Transverse colon (tissue), 4 donors: Measurements from ENCODE around the gene HNRNPH3. TPM values are rescaled to one million over a fixed set of nuclear protein-coding genes. Genes with fewer than 3 reads are reported as not detected.

Experiments
- DNase-seq: peaks from one replicate; pipeline ENCODE4 v3.0.0-alpha.2; 2019
- H3K27ac ChIP-seq, 4 donors: fragments of 200-600 bp; sonication (generic); 2 replicates each; pipeline ENCODE4 v1.5.1; 2016 to 2018; ENCODE audit warnings: inconsistent platforms in 4 of 4
- H3K27me3 ChIP-seq: fragments of 200-600 bp; sonication (generic); 2 replicates; pipeline ENCODE4 v1.5.1; 2017; ENCODE audit warnings: inconsistent platforms
- H3K36me3 ChIP-seq, 4 donors: fragments of 200-600 bp; sonication (generic); 2 replicates each; pipeline ENCODE4 v1.5.1; 2017 to 2019; ENCODE audit warnings: inconsistent platforms in 4 of 4
- H3K4me1 ChIP-seq, 4 donors: fragments of 200-600 bp; sonication (generic); 2 replicates each; pipeline ENCODE4 v1.5.1; 2017 to 2020; ENCODE audit warnings: inconsistent platforms in 4 of 4
- H3K4me3 ChIP-seq, 4 donors: fragments of 200-600 bp; sonication (generic); 1 replicate in 1 of 4; 2 replicates in 3 of 4; pipeline versions ENCODE4 v1.5.1 to v1.6.1; 2017 to 2019; ENCODE audit warnings: inconsistent platforms in 4 of 4
- H3K9me3 ChIP-seq, 2 donors: fragments of 200-600 bp; sonication (generic); 2 replicates each; pipeline ENCODE4 v1.5.1; 2017 to 2019; ENCODE audit warnings: inconsistent platforms in 2 of 2
- EP300 ChIP-seq: sonication (generic); formaldehyde crosslinking; IDR thresholded peaks from one replicate; pipeline ENCODE4 v1.6.1; 2017; ENCODE audit warnings: antibody characterized with exemption, low read depth
- POLR2A ChIP-seq: fragments of 450-650 bp; IDR thresholded peaks from one replicate; pipeline ENCODE4 v1.6.1; 2016; ENCODE audit warnings: antibody characterized with exemption, mild to moderate bottlenecking, moderate library complexity
- POLR2AphosphoS5 ChIP-seq, 3 donors: sonication (generic); formaldehyde crosslinking; IDR thresholded peaks; one replicate each; pipeline ENCODE4 v1.6.1; 2016; ENCODE audit warnings: antibody characterized with exemption in 3 of 3
- WGBS, 2 donors: methylation state at CpG; one replicate each; pipeline ENCODE4 v1.1.5; 2018; ENCODE audit warnings: low coverage in 1 of 2; 5-methylcytosine and 5-hydroxymethylcytosine counted together
- in situ Hi-C, 4 donors: fragments of 200-750 bp; cut with MboI; loops; one replicate each; pipeline versions ENCODE4 v1.15.0 to v1.15.1; 2017; ENCODE audit warnings: low sequenced_read_pairs in 3 of 4, low pct_ligation_motif_present in 1 of 4, low pct_unique_long_range_greater_than_20kb in 1 of 4
- intact Hi-C: fragments of 100-400 bp; cut with DNase I; formaldehyde crosslinking; loops from one replicate; pipeline ENCODE4 v1.15.1; 2023; ENCODE audit warnings: low total_unique reads
- total RNA-seq, 4 donors: library from RNA; depleted of rRNA; stranded (reverse); fragments of >200 nt; gene quantifications; one replicate each; pipeline ENCODE4 v1.1.0, GENCODE V29; 2016
- TF ChIP-seq, protein P1 (sequence below), 5 experiments: fragments of 200-600 bp in 3 of 5; fragments of 450-650 bp in 2 of 5; sonication (generic) in 3 of 5; IDR thresholded peaks; 1 replicate in 2 of 5; 2 replicates in 3 of 5; pipeline ENCODE4 v1.5.1; 2016 to 2017; ENCODE audit warnings: antibody characterized with exemption in 5 of 5, inconsistent platforms in 3 of 5, mild to moderate bottlenecking in 2 of 5, moderate library complexity in 1 of 5

The HNRNPH3 gene
- total RNA-seq, 4 donors from 2014 or later: 8.2 to 89.4 (median 57.1) TPM

DNA sequence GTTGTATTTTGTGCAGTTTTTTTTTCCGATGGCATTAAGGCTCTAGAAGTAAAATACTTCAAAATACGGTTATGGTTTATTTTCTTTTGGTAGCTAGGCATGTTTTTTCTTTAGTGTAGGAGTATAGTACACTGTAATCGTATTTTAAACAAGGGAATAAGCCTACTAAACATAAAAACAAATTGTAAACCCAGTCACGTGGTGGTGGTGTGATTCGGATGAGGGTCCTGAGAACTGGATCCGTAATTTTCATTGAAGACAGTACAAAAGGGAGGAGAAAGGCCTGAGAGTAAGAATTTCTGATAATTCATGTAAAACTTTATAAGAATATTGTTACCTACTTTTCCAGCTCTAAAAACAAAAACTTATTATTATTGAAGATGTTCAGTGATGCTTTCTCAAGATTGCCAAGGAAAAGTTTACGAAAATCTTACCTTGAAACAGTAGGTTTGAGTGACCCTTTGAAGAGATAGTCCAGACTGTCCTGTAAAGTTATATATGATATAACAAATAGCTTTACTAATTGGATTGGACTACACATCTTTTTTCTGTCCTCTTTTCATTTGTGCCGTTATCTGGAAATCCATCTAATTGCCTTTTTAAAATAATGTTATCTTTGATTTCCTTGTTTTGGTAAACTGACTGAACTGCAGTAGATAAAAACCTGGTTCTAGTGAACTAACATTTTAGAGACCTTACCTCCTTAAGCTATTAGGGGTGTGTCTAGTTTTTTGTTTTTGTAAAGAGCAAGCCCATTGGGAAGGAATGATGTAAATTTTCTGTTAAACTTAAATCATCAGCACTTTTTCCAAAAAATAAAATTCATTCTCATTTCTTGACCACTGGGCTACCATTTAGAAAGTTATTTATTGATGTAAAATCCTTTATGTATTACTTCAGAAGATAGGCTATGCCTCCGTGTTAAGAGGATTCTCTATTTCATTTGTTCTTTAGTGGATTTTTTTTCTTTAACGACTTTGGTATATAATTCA is 1.9 kb downstream of the HNRNPH3 start:
- in situ Hi-C loops (no loop called here), intact Hi-C loops (no loop called here)
- Histone ChIP-seq H3K36me3 (peaks cover 0 to 5% (median 2%) of the 10 kb centered on the region in 4 donors), H3K4me3 (peak overlapping the region; percentile 73 to 98 (median 90)), H3K27me3 (no peaks in the 10 kb centered on the region), H3K27ac (peak overlapping the region; percentile 96 to 99 (median 98)), H3K4me1 (peaks cover 10 to 72% (median 46%) of the 10 kb centered on the region in 4 donors), H3K9me3 (no peaks in the 10 kb centered on the region)
- TF ChIP-seq, protein P1, sequence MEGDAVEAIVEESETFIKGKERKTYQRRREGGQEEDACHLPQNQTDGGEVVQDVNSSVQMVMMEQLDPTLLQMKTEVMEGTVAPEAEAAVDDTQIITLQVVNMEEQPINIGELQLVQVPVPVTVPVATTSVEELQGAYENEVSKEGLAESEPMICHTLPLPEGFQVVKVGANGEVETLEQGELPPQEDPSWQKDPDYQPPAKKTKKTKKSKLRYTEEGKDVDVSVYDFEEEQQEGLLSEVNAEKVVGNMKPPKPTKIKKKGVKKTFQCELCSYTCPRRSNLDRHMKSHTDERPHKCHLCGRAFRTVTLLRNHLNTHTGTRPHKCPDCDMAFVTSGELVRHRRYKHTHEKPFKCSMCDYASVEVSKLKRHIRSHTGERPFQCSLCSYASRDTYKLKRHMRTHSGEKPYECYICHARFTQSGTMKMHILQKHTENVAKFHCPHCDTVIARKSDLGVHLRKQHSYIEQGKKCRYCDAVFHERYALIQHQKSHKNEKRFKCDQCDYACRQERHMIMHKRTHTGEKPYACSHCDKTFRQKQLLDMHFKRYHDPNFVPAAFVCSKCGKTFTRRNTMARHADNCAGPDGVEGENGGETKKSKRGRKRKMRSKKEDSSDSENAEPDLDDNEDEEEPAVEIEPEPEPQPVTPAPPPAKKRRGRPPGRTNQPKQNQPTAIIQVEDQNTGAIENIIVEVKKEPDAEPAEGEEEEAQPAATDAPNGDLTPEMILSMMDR (IDR thresholded peaks at IDR 0.05): no peak
- TF ChIP-seq POLR2AphosphoS5 (IDR thresholded peaks at IDR 0.05) (no peak), EP300 (no peak), POLR2A (no peak)
- 0 to 4% methylated on average over 9 to 10 of the region's 10 CpGs for WGBS, 2 donors
- no peak for DNase-seq

DNA sequence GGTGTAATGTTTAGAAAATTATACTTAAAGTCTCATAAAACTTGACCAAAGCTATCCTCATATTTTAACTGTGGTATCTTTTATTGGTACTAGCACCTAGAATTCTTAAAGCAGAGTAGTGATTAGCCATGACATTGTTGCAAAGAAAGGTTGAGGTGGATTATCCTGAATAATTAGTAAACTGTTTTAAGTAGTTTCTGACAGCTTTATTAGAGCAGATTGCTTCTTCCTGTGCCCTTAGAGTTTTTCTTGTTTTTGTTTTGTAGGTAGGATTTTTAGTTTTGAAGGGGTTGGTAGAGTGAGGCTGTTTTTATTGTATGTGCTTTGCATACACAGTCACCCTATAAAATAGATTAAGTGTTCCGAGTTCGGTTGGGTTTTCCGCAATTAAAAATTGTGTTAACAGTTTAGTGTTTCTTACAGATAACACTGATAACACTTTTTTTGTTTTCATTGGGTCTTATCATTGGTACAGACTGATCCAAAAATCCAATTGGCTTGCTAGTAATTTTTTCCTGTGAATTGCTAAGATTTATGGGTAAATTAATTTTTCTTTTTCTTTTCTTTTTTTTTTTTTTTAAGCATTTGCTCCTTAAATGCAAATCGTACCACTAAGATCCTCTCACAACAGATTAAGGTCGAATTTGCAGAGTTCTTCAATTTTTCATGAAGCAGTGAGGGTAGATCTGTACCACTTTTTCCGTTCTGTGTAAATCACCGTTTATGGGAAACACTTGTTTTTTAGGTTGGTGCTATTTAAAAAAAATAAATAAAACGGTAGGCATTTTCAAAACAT is 3.0 kb downstream of the HNRNPH3 start:
- in situ Hi-C loops: no loop called here
- H3K27ac ChIP-seq: peak overlapping the region in 3 of 4 donors; percentile 28 to 99 (median 96)
- intact Hi-C loops: no loop called here

DNA sequence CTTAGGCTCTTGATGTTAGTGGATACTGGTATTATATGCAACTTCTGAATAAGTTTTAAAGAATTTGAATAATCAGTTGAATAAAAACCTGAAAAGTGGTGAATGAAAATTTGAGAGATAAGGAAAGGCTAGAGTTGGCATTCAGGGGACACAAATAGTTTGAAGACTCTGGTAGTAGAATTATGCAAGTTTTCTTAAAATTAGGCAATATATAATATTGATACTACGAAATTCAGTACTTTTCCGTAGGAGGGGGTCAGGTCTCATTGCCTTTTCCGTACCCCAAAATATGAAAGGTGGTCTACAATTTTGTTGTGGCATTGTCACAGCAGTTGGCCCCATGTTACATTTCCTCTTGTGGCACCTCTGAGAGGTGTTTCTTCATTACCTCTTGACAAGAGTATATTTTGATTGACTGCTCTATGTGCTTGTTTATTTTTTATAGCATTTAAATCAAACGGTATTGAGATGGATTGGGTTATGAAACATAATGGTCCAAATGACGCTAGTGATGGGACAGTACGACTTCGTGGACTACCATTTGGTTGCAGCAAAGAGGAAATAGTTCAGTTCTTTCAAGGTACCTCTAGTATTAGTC is 5.0 kb downstream of the HNRNPH3 start:
- peaks cover 8 to 55% (median 31%) of the 10 kb centered on the region in 4 donors for H3K4me1 ChIP-seq
- DNase-seq: no peak
- H3K27me3 ChIP-seq: no peaks in the 10 kb centered on the region
- peak overlapping the region in 1 of 4 donors; percentile 14 for H3K4me3 ChIP-seq
- no peaks in the 10 kb centered on the region for H3K9me3 ChIP-seq
- 53 to 64% methylated on average over 7 of the region's 7 CpGs for WGBS, 2 donors
- in situ Hi-C loops (no loop called here), intact Hi-C loops (no loop called here)
- H3K36me3 ChIP-seq: peaks cover 0 to 36% (median 20%) of the 10 kb centered on the region in 4 donors
- TF ChIP-seq POLR2A (no peak), POLR2AphosphoS5 (IDR thresholded peaks at IDR 0.05) (no peak), EP300 (no peak)
- TF ChIP-seq, protein P1 (IDR thresholded peaks at IDR 0.05): no peak
- no peak overlapping the region for H3K27ac ChIP-seq

More for the DNA sequence above, 3.0 kb downstream of the HNRNPH3 start:
- peaks cover 0 to 16% (median 8%) of the 10 kb centered on the region in 4 donors for H3K36me3 ChIP-seq
- TF ChIP-seq POLR2AphosphoS5 (IDR thresholded peaks at IDR 0.05): no peak
- TF ChIP-seq POLR2A: no peak
- TF ChIP-seq, protein P1 (IDR thresholded peaks at IDR 0.05): no peak
- no peak for TF ChIP-seq EP300
- H3K9me3 ChIP-seq: no peaks in the 10 kb centered on the region
- peaks cover 8 to 66% (median 37%) of the 10 kb centered on the region in 4 donors for H3K4me1 ChIP-seq
- no peaks in the 10 kb centered on the region for H3K27me3 ChIP-seq
- WGBS, 2 donors: 1 to 2% methylated on average over 8 of the region's 8 CpGs
- DNase-seq: no peak
- H3K4me3 ChIP-seq: peak overlapping the region; percentile 4 to 90 (median 82)
